ENCODE results near the gene DFFB. TPM values are rescaled to one million over a fixed set of nuclear protein-coding genes. Genes with fewer than 3 reads are reported as not detected.
A peak's percentile ranks its signal among the peaks of the same experiment; 100 is the strongest.

The DFFB gene
- total and polyA plus RNA-seq, 2 donors (not counting 1 experiment from before 2014, with no cell fraction given) = 6.4 to 7.6 TPM

- peak in 1 of 2 donors; percentile 69 for DNase-seq (ENCODE audit: low read depth in 2 of 2)
- TF ChIP-seq EZH2 (IDR thresholded peaks at IDR 0.05; ENCODE audit: low read length, missing control alignments) (no peak), CTCF (conservative IDR thresholded peaks at IDR 0.05 in 1 of 2, IDR thresholded peaks at IDR 0.05 in 1 of 2; ENCODE audit: low read depth in 1 of 2, low read length in 2 of 2) (no peak)
- Histone ChIP-seq H4K20me1 (ENCODE audit: control insufficient read depth, extremely low read depth, insufficient read depth, low read length) (no peaks in the 10 kb centered on the region), H3K4me2 (ENCODE audit: extremely low read depth, insufficient read depth, low read length) (no peak overlapping the region), H3K27me3 (ENCODE audit: control insufficient read depth, insufficient read depth, low read length) (no peaks in the 10 kb centered on the region), H3K27ac (ENCODE audit: insufficient read depth, low read length) (no peak overlapping the region), H2AFZ (ENCODE audit: low read length) (no peak overlapping the region), H3K4me1 (ENCODE audit: control insufficient read depth, extremely low read depth, insufficient read depth, low read length) (no peaks in the 10 kb centered on the region), H3K79me2 (ENCODE audit: control insufficient read depth, insufficient read depth, low read length) (no peaks in the 10 kb centered on the region), H3K9me3 (ENCODE audit: control insufficient read depth, insufficient read depth, low read depth, low read length) (no peaks in the 10 kb centered on the region), H3K4me3 (replicated peaks in 1 of 4; ENCODE audit: control extremely low read depth in 1 of 4, insufficient read depth in 1 of 4, low read depth in 3 of 4, low read length in 4 of 4) (no peak overlapping the region), H3K36me3 (ENCODE audit: control insufficient read depth, insufficient read depth, low read length) (peaks cover 12% of the 10 kb centered on the region), H3K9ac (ENCODE audit: insufficient read depth, low read length) (no peak overlapping the region)
Measured at GRCh38 chr1:3836421-3836820, 20.9 kb upstream of the DFFB start.

GRCh38 chr1:3837200-3837599 lies 20.1 kb upstream of the DFFB start:
- Histone ChIP-seq H3K27ac (ENCODE audit: insufficient read depth, low read length) (no peak overlapping the region), H4K20me1 (ENCODE audit: control insufficient read depth, extremely low read depth, insufficient read depth, low read length) (no peaks in the 10 kb centered on the region), H3K9ac (ENCODE audit: insufficient read depth, low read length) (no peak overlapping the region), H3K4me2 (ENCODE audit: extremely low read depth, insufficient read depth, low read length) (no peak overlapping the region), H3K79me2 (ENCODE audit: control insufficient read depth, insufficient read depth, low read length) (no peaks in the 10 kb centered on the region), H3K4me3 (replicated peaks in 1 of 4; ENCODE audit: control extremely low read depth in 1 of 4, insufficient read depth in 1 of 4, low read depth in 3 of 4, low read length in 4 of 4) (no peak overlapping the region), H3K27me3 (ENCODE audit: control insufficient read depth, insufficient read depth, low read length) (no peaks in the 10 kb centered on the region), H2AFZ (ENCODE audit: low read length) (no peak overlapping the region), H3K4me1 (ENCODE audit: control insufficient read depth, extremely low read depth, insufficient read depth, low read length) (no peaks in the 10 kb centered on the region), H3K36me3 (ENCODE audit: control insufficient read depth, insufficient read depth, low read length) (peaks cover 8% of the 10 kb centered on the region), H3K9me3 (ENCODE audit: control insufficient read depth, insufficient read depth, low read depth, low read length) (no peaks in the 10 kb centered on the region)
- no peak for DNase-seq (ENCODE audit: low read depth in 2 of 2)
- TF ChIP-seq EZH2 (IDR thresholded peaks at IDR 0.05; ENCODE audit: low read length, missing control alignments) (no peak), CTCF (conservative IDR thresholded peaks at IDR 0.05 in 1 of 2, IDR thresholded peaks at IDR 0.05 in 1 of 2; ENCODE audit: low read depth in 1 of 2, low read length in 2 of 2) (no peak)

- Histone ChIP-seq H3K4me3 (replicated peaks in 1 of 4; ENCODE audit: control extremely low read depth in 1 of 4, insufficient read depth in 1 of 4, low read depth in 3 of 4, low read length in 4 of 4) (no peak overlapping the region), H3K79me2 (ENCODE audit: control insufficient read depth, insufficient read depth, low read length) (no peaks in the 10 kb centered on the region), H3K9me3 (ENCODE audit: control insufficient read depth, insufficient read depth, low read depth, low read length) (no peaks in the 10 kb centered on the region), H3K4me2 (ENCODE audit: extremely low read depth, insufficient read depth, low read length) (no peak overlapping the region), H3K27me3 (ENCODE audit: control insufficient read depth, insufficient read depth, low read length) (no peaks in the 10 kb centered on the region), H3K36me3 (ENCODE audit: control insufficient read depth, insufficient read depth, low read length) (peaks cover 4% of the 10 kb centered on the region), H3K27ac (ENCODE audit: insufficient read depth, low read length) (no peak overlapping the region), H3K9ac (ENCODE audit: insufficient read depth, low read length) (no peak overlapping the region), H4K20me1 (ENCODE audit: control insufficient read depth, extremely low read depth, insufficient read depth, low read length) (no peaks in the 10 kb centered on the region), H2AFZ (ENCODE audit: low read length) (no peak overlapping the region), H3K4me1 (ENCODE audit: control insufficient read depth, extremely low read depth, insufficient read depth, low read length) (no peaks in the 10 kb centered on the region)
- no peak for DNase-seq (ENCODE audit: low read depth in 2 of 2)
- TF ChIP-seq EZH2 (IDR thresholded peaks at IDR 0.05; ENCODE audit: low read length, missing control alignments) (no peak), CTCF (conservative IDR thresholded peaks at IDR 0.05 in 1 of 2, IDR thresholded peaks at IDR 0.05 in 1 of 2; ENCODE audit: low read depth in 1 of 2, low read length in 2 of 2) (no peak)
Measured at GRCh38 chr1:3837685-3838084, 19.6 kb upstream of the DFFB start.

Measured in fibroblast of lung (primary cell).